DOHH2 (cell line): Measurements from ENCODE around the gene SETD1A.

Experiments used
- H3F3A ChIP-seq: fragments of 200-600 bp; sonication (generic), shearing (Covaris generic); 2 replicates; pipeline ENCODE4 v1.6.0; 2016; ENCODE audit warnings: antibody characterized with exemption, mild to moderate bottlenecking; ENCODE audit not compliant: control insufficient read depth, insufficient read depth
- H3K27ac ChIP-seq: fragments of 200-600 bp; sonication (generic); 2 replicates; pipeline ENCODE4 v1.5.1; 2014; ENCODE audit warnings: low read depth, mild to moderate bottlenecking, low read length, moderate library complexity
- H3K27me3 ChIP-seq: fragments of 200-600 bp; sonication (generic); 2 replicates; pipeline ENCODE4 v1.6.1; 2014; ENCODE audit warnings: mild to moderate bottlenecking, low read length, mixed read lengths; ENCODE audit not compliant: control insufficient read depth
- H3K36me3 ChIP-seq: fragments of 200-600 bp; sonication (generic); 2 replicates; pipeline ENCODE4 v1.6.1; 2014; ENCODE audit warnings: mild to moderate bottlenecking, low read length, moderate library complexity, mixed read lengths; ENCODE audit not compliant: control insufficient read depth
- H3K4me1 ChIP-seq: fragments of 200-600 bp; sonication (generic); 2 replicates; pipeline ENCODE4 v1.6.1; 2014; ENCODE audit warnings: mild to moderate bottlenecking, low read length, mixed read lengths; ENCODE audit not compliant: control insufficient read depth
- H3K4me2 ChIP-seq: fragments of 200-600 bp; sonication (generic); 2 replicates; pipeline ENCODE4 v1.6.0; 2014; ENCODE audit warnings: mild to moderate bottlenecking, low read length, moderate library complexity
- H3K4me3 ChIP-seq: fragments of 200-600 bp; sonication (generic); 2 replicates; pipeline ENCODE4 v1.5.1; 2014; ENCODE audit warnings: mild to moderate bottlenecking, low read length, mixed read lengths
- H3K79me2 ChIP-seq: fragments of 200-600 bp; sonication (generic); 2 replicates; pipeline ENCODE4 v1.6.1; 2014; ENCODE audit warnings: mild to moderate bottlenecking, low read length, mixed read lengths; ENCODE audit not compliant: control insufficient read depth
- H3K9me2 ChIP-seq: fragments of 200-600 bp; sonication (generic); replicated peaks from 2 replicates; pipeline ENCODE4 v1.6.1; 2014; ENCODE audit warnings: mild to moderate bottlenecking, low read length, mixed read lengths; ENCODE audit not compliant: control insufficient read depth
- H3K9me3 ChIP-seq: fragments of 200-600 bp; sonication (generic); 2 replicates; pipeline ENCODE4 v1.6.1; 2014; ENCODE audit warnings: antibody characterized with exemption, low read length, mixed read lengths; ENCODE audit not compliant: control insufficient read depth, insufficient read depth
- H4K20me1 ChIP-seq: fragments of 200-600 bp; sonication (generic); 2 replicates; pipeline ENCODE4 v1.6.0; 2014; ENCODE audit warnings: low read depth, mild to moderate bottlenecking, antibody characterized with exemption, low read length, moderate library complexity; ENCODE audit not compliant: control insufficient read depth, insufficient read depth
- CTCF ChIP-seq: fragments of 200-600 bp; sonication (generic); IDR thresholded peaks from one replicate; pipeline ENCODE4 v1.5.1; 2014; ENCODE audit warnings: antibody characterized with exemption, mild to moderate bottlenecking, low read depth, low read length; ENCODE audit not compliant: poor library complexity, severe bottlenecking
- EZH2phosphoT487 ChIP-seq: fragments of 200-600 bp; sonication (generic); IDR thresholded peaks from 2 replicates; pipeline ENCODE4 v1.6.1; 2017; ENCODE audit warnings: borderline replicate concordance, mild to moderate bottlenecking, antibody characterized with exemption, low read length, moderate library complexity, mixed read lengths

SETD1A gene

GRCh38 chr16:30947859-30948666 is 9.5 kb upstream of the SETD1A start:
- no peaks in the 10 kb centered on the region for H3K9me3 ChIP-seq
- TF ChIP-seq EZH2phosphoT487 = no peak
- TF ChIP-seq CTCF = no peak
- no peaks in the 10 kb centered on the region; the same call in 1 of the 2 replicates for H4K20me1 ChIP-seq
- peak overlapping the region; percentile 99 for H3K4me2 ChIP-seq
- H3K4me1 ChIP-seq = peaks cover 22% of the 10 kb centered on the region
- H3K4me3 ChIP-seq = peak overlapping the region; percentile 83
- H3K27me3 ChIP-seq = no peaks in the 10 kb centered on the region
- H3F3A ChIP-seq = peaks cover 16% of the 10 kb centered on the region
- H3K27ac ChIP-seq = peak overlapping the region; percentile 54; the same call in 1 of the 2 replicates
- H3K79me2 ChIP-seq = peaks cover 5% of the 10 kb centered on the region; the same call in 1 of the 2 replicates
- H3K36me3 ChIP-seq = peaks cover 22% of the 10 kb centered on the region
- no peaks in the 10 kb centered on the region for H3K9me2 ChIP-seq

DNA sequence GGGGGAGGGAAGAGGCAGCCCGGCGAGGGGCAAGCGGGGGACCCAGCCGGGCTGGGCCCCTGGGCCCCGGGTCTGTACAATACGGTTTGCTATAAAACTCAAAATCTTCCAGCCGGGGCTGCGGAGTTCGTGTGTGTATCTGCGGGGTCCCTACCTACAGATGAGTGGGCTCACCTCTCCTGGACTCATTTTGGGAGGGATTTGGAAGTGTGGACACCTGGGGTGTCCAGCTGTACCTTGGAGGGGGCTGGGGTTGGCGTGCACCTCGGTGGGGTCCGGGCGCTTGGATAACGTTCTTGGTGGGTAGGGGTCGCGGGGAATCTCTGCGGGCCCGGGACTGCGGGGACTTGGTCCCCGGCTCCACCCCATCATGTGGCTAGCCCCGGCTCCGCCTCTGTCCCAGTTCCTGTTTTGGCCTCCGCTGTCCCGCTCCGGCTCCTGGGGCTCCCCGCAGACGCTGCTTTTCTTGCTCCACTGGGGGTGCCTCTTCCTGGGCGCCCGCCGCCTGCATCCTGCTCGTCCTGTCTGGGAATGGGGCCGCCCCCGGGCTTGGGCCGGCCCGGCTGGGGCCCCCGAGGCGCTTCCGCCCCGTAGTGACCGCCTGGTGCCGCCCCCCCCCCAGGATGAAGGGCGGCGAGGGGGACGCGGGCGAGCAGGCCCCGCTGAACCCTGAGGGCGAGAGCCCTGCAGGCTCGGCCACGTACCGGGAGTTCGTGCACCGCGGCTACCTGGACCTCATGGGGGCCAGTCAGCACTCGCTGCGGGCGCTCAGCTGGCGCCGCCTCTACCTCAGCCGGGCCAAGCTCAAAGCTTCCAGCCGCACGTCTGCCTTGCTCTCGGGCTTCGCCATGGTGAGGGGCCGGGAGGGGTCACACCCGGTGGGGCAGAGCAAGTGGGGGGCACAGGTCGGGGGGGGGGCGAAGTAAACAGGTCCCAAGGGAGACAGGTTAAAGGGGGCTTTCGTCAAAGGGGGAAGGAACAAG is 8.6 kb upstream of the SETD1A start, which contains the start of gene ORAI3:
TSS of gene ORAI3 (plus strand) at position 402 of the 983 bp plus-strand sequence. CDS start at position 624, 222 bp downstream.
- H3K36me3 ChIP-seq = peaks cover 17% of the 10 kb centered on the region
- H3K4me2 ChIP-seq = peak within 1 kb of the TSS; percentile 99
- H3K9me2 ChIP-seq = no peaks in the 10 kb centered on the region
- H3K27me3 ChIP-seq = no peaks in the 10 kb centered on the region
- H4K20me1 ChIP-seq = no peaks in the 10 kb centered on the region
- H3F3A ChIP-seq = peaks cover 18% of the 10 kb centered on the region
- TF ChIP-seq CTCF (no peak), EZH2phosphoT487 (no peak)
- peaks cover 29% of the 10 kb centered on the region for H3K4me1 ChIP-seq
- peak within 1 kb of the TSS; percentile 83 for H3K4me3 ChIP-seq
- peak within 1 kb of the TSS; percentile 54 for H3K27ac ChIP-seq
- H3K9me3 ChIP-seq = no peaks in the 10 kb centered on the region
- peaks cover 5% of the 10 kb centered on the region; the same call in 1 of the 2 replicates for H3K79me2 ChIP-seq

GRCh38 chr16:30949650-30950515 is 7.7 kb upstream of the SETD1A start:
- peaks cover 32% of the 10 kb centered on the region for H3K4me1 ChIP-seq
- H3K79me2 ChIP-seq = peaks cover 5% of the 10 kb centered on the region; the same call in 1 of the 2 replicates
- H3K4me3 ChIP-seq = peak overlapping the region; percentile 83
- peaks cover 14% of the 10 kb centered on the region for H3F3A ChIP-seq
- no peaks in the 10 kb centered on the region for H3K27me3 ChIP-seq
- H3K9me3 ChIP-seq = no peaks in the 10 kb centered on the region
- peak; percentile 60 for TF ChIP-seq CTCF
- TF ChIP-seq EZH2phosphoT487 = no peak
- H3K27ac ChIP-seq = peak overlapping the region; percentile 54
- H3K36me3 ChIP-seq = peaks cover 9% of the 10 kb centered on the region; the same call in 1 of the 2 replicates
- H3K9me2 ChIP-seq = no peaks in the 10 kb centered on the region
- no peaks in the 10 kb centered on the region for H4K20me1 ChIP-seq
- peak overlapping the region; percentile 99 for H3K4me2 ChIP-seq
